Pancreas (tissue), 10 donors: Measurements from ENCODE around the gene CCDC181. TPM values are rescaled to one million over a fixed set of nuclear protein-coding genes. Genes with fewer than 3 reads are reported as not detected.

Experiments used
- ATAC-seq, 4 donors: fragments of 200-7000 bp; cut with Tn5 transposase; one replicate each; pipeline versions ENCODE4 v1.8.0 to v1.9.1; 2020; ENCODE audit warnings: mild to moderate bottlenecking in 4 of 4, moderate library complexity in 4 of 4
- DNase-seq, 6 donors: peaks; one replicate each; pipeline ENCODE4 v3.0.0-alpha.2; 2020
- FAIRE-seq: peaks from 2 replicates; lab custom pipeline; 2012; peaks lifted over from hg19 to GRCh38; lab: Jason Lieb, UNC
- H3K27ac ChIP-seq, 4 donors: fragments of 200-600 bp; sonication (generic); 1 replicate in 3 of 4; 2 replicates in 1 of 4; pipeline versions ENCODE4 v1.5.0 to v1.8.0; 2020
- H3K27me3 ChIP-seq, 4 donors: fragments of 200-600 bp; one replicate each; pipeline ENCODE4 v1.8.0; 2021
- H3K36me3 ChIP-seq, 3 donors: fragments of 200-600 bp; sonication (generic) in 1 of 3; one replicate each; pipeline versions ENCODE4 v1.5.0 to v1.8.0; 2020 to 2021
- H3K4me1 ChIP-seq, 3 donors: fragments of 200-600 bp; one replicate each; pipeline ENCODE4 v1.8.0; 2021
- H3K4me3 ChIP-seq, 4 donors: fragments of 200-600 bp; sonication (generic) in 2 of 4; one replicate each; pipeline versions ENCODE4 v1.5.0 to v1.8.0; 2020 to 2021
- H3K9me3 ChIP-seq, 4 donors: fragments of 200-600 bp; one replicate each; pipeline ENCODE4 v1.8.0; 2021
- CTCF ChIP-seq, 4 donors: fragments of 200-600 bp; sonication (generic) in 3 of 4; IDR thresholded peaks; one replicate each; pipeline versions ENCODE4 v1.5.0 to v1.8.0; 2021; ENCODE audit warnings: antibody characterized with exemption in 4 of 4
- WGBS, 2 donors: extraction: QIAGEN DNeasy Blood & Tissue Kit; methylation state at CpG; one replicate each; pipeline ENCODE4 v1.1.7; 2013; 5-methylcytosine and 5-hydroxymethylcytosine counted together
- intact Hi-C, 3 donors: fragments of 100-400 bp; cut with DNase I; formaldehyde crosslinking; loops; one replicate each; pipeline versions ENCODE4 v1.11.1 to v1.14.2; 2022
- polyA plus RNA-seq, 2 donors: library from polyadenylated mRNA; stranded (reverse); fragments of 200-250 nt; gene quantifications; one replicate each; pipeline ENCODE4 v1.2.3, GENCODE V29; 2013
- total RNA-seq, 6 donors: library from RNA; stranded (reverse); fragmentation: NEBNext Ultra II Directional in 4 of 6; extraction: Animal tissue kit (Norgen Biotek cat#: 25700) in 4 of 6; gene quantifications; one replicate each; pipeline versions ENCODE4 v1.2.1 to v1.2.4, GENCODE V29; 2021 to 2023
- donor health status: healthy with polysubstance abuse.
- donor health status: DM: no; HTN: no; CAD: no; lungs with moderate emphysema.
- donor health status: DM: no; HTN: no; CAD: no.
- donor health status: control.
- donor health status: control.
- donor health status: Bipolar disorder and iron deficiency.
- donor health status: DM: yes; HTN: yes; CAD: no.
- donor health status: DM: no; HTN: no; CAD: no.
- donor health status: DM: no; HTN: no; CAD: no.
- donor health status: DM: yes; HTN: yes; CAD: no.

CCDC181 gene
- total and polyA plus RNA-seq, 8 donors, result 0.65 to 4.3 (median 1.3) TPM

- H3K4me3 ChIP-seq, result peak within 1 kb of the TSS; percentile 49 to 66 (median 58)
- H3K36me3 ChIP-seq, result peaks cover 0 to 13% (median 7%) of the 10 kb centered on the region in 3 donors
- no peaks in the 10 kb centered on the region for H3K27me3 ChIP-seq
- WGBS, 2 donors, result 0% methylated on average over 37 of the region's 37 CpGs
- ATAC-seq, result peak; percentile 99 to 100 (median 100)
- peaks cover 3 to 9% (median 6%) of the 10 kb centered on the region in 3 donors for H3K4me1 ChIP-seq
- no peaks in the 10 kb centered on the region for H3K9me3 ChIP-seq
- TF ChIP-seq CTCF (IDR thresholded peaks at IDR 0.05), result no peak
- peak within 1 kb of the TSS; percentile 47 to 86 (median 60) for H3K27ac ChIP-seq
- DNase-seq, result peak; percentile 91 to 96 (median 94)
- FAIRE-seq, result peak; percentile 93
- intact Hi-C loops, result no loop called here
These were observed 59.4 kb downstream of the CCDC181 start, which contains the start of the genes BLZF1 and NME7 for GRCh38 chr1:169367686-169368405. Gene BLZF1 (plus strand): TSS chr1:169368195. CDS start chr1:169369523, 1,328 bp downstream. Gene NME7 (minus strand): TSS chr1:169367797. CDS start chr1:169367710, 87 bp downstream.

GRCh38 chr1:169367096-169367685, 60.1 kb downstream of the CCDC181 start:
- Histone ChIP-seq H3K4me1 (peaks cover 3 to 9% (median 6%) of the 10 kb centered on the region in 3 donors), H3K27me3 (no peaks in the 10 kb centered on the region), H3K27ac (peak overlapping the region in 2 of 4 donors; percentile 69 to 86), H3K9me3 (no peaks in the 10 kb centered on the region), H3K4me3 (peak overlapping the region; percentile 49 to 66 (median 58)), H3K36me3 (peaks cover 0 to 13% (median 7%) of the 10 kb centered on the region in 3 donors)
- FAIRE-seq (no peak), DNase-seq (no peak), ATAC-seq (peak in 2 of 4 donors; percentile 8 to 10)
- intact Hi-C loops, result no loop called here
- WGBS, 2 donors, result 6 to 7% methylated on average over 15 of the region's 15 CpGs
- no peak for TF ChIP-seq CTCF (IDR thresholded peaks at IDR 0.05)

DNA sequence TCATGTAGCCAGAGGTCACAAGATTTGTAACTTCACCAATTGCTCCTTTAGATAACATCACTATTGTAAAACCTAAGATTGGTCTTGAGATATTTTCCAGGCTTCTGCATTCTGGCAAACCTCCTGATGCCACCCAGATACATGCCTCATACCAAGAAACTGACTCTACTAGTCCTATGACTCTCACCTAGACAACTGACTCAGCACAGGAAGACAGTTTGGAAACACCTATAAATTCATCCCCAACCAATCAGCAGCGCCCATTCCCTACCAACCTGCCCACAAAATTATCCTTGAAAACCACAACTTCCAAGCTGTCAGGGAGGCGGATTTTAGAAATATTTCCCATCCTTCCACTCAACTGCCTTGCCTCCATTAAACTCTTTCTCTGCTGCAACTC, 62.3 kb downstream of the CCDC181 start:
- no peak for FAIRE-seq
- no peak for DNase-seq
- H3K27ac ChIP-seq, result no peak overlapping the region
- no peaks in the 10 kb centered on the region for H3K36me3 ChIP-seq
- no peak overlapping the region for H3K4me3 ChIP-seq
- TF ChIP-seq CTCF (IDR thresholded peaks at IDR 0.05), result no peak
- intact Hi-C loops, result no loop called here
- no peak for ATAC-seq
- no peaks in the 10 kb centered on the region for H3K9me3 ChIP-seq
- no peaks in the 10 kb centered on the region for H3K27me3 ChIP-seq
- peaks cover 3 to 9% (median 6%) of the 10 kb centered on the region in 3 donors for H3K4me1 ChIP-seq
- 96 to 98% methylated on average over 2 of the region's 2 CpGs for WGBS, 2 donors

DNA sequence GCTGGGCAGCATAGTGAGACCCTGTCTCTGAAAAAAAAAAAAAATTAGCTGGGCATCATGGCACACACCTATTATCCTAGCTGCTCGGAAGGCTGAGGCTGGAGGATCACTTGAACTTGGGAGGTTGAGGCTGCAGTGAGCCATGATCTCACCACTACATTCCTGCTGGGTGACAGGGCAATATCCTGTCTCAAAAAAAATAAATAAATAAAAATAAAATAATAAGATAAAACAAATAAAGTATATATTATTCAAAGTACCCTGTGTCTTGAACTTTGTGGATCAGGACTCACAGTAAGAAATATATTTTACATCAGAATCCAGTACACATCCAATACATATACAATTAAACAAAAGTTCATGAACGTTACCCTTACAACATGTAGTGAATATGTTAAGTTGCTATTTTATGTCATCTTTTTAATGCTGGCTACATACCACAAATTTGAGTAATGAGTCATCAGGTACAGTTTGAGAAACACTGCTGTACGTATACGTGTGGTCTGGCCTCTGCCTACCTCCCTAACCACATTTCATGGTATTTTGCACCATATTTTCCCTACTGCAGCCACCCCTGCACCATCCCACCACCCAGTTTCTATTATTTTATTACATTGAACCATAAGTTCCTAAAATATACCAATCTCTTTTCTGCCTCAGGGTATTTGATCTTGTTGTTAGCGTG, 64.1 kb downstream of the CCDC181 start:
- no peak for ATAC-seq
- FAIRE-seq, result no peak
- no peak for TF ChIP-seq CTCF (IDR thresholded peaks at IDR 0.05)
- Histone ChIP-seq H3K27ac (no peak overlapping the region), H3K27me3 (no peaks in the 10 kb centered on the region), H3K4me3 (no peak overlapping the region), H3K9me3 (no peaks in the 10 kb centered on the region), H3K36me3 (no peaks in the 10 kb centered on the region), H3K4me1 (peaks cover 0 to 6% (median 0%) of the 10 kb centered on the region in 3 donors)
- WGBS, 2 donors, result 92 to 93% methylated on average over 5 of the region's 5 CpGs
- no peak for DNase-seq
- intact Hi-C loops, result no loop called here
